GM12892 (cell line): ENCODE measurements around the gene IL17A.

Experiments
- DNase-seq: peaks from one replicate; pipeline ENCODE4 v3.0.0; 2011; ENCODE audit not compliant: insufficient read length
- FAIRE-seq: peaks from 2 replicates; lab custom pipeline; 2011; peaks lifted over from hg19 to GRCh38; lab: Jason Lieb, UNC
- POLR2A ChIP-seq: IDR thresholded peaks from 2 replicates; pipeline ENCODE4 v1.6.1; 2011; ENCODE audit warnings: low read depth, low read length, control low read depth
- POLR2AphosphoS5 ChIP-seq: IDR thresholded peaks from 2 replicates; pipeline ENCODE4 v1.6.1; 2011; ENCODE audit warnings: low read depth, low read length, control low read depth
- TAF1 ChIP-seq: IDR thresholded peaks from 2 replicates; pipeline ENCODE4 v1.6.1; 2011; ENCODE audit warnings: low read depth, mild to moderate bottlenecking, control low read depth, low read length, borderline replicate concordance

IL17A gene

GRCh38 chr6:52201046-52201445 is 14.9 kb downstream of the IL17A start:
- DNase-seq (no peak), FAIRE-seq (no peak)
- TF ChIP-seq TAF1, result no peak
- TF ChIP-seq POLR2A, result no peak
- no peak for TF ChIP-seq POLR2AphosphoS5

GRCh38 chr6:52201493-52201892 is 15.3 kb downstream of the IL17A start:
- no peak for DNase-seq
- TF ChIP-seq TAF1 (no peak), POLR2A (no peak), POLR2AphosphoS5 (no peak)
- no peak for FAIRE-seq

GRCh38 chr6:52207066-52207465 is 20.9 kb downstream of the IL17A start:
- no peak for TF ChIP-seq TAF1
- TF ChIP-seq POLR2AphosphoS5, result no peak
- DNase-seq, result no peak
- no peak for FAIRE-seq

- FAIRE-seq (no peak), DNase-seq (no peak)
- no peak for TF ChIP-seq POLR2AphosphoS5
- no peak for TF ChIP-seq POLR2A
- TF ChIP-seq TAF1, result no peak
Measured at GRCh38 chr6:52208612-52209011, 22.4 kb downstream of the IL17A start.

DNA sequence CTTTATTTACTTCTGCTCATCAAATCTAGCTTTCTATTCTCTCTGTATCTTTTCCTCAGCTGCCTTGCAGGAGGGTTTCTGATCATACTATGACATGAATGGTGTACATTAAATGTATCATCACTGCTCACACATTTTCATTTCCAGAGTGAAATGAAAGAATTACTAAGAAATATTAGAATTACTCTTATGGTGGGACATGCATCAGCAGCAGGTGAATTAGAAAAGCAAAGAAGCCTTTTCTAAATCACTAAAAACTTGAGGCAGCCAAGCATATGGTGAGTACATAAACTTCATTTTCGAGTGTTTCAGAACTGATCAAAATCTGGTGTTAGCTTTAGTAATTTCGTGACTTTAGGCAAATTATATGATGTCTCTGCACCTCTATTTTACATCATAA is 23.6 kb downstream of the IL17A start:
- FAIRE-seq, result no peak
- no peak for DNase-seq
- TF ChIP-seq POLR2A (no peak), POLR2AphosphoS5 (no peak), TAF1 (no peak)

DNA sequence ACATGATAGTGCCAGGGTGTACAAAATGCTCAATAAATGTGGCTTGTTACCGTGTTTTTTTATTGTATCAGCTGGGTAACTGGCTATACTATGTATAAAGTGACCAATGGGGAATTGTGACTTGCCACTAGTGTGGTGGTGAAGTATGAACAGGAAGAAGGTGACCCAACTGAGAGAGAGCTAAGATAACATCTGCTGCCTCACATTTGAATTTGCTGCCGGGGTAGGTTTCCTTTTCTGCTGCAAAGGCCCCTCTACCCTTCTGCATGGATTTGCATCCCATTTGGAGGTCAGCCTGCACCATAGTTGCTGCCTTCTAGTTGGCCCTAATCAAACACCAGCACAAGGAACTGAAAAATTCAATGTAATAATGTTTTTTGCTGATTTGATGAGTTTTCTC is 24.1 kb downstream of the IL17A start:
- TF ChIP-seq POLR2A, result no peak
- no peak for TF ChIP-seq POLR2AphosphoS5
- no peak for TF ChIP-seq TAF1
- FAIRE-seq (peak; percentile 88), DNase-seq (no peak)

GRCh38 chr6:52213127-52213526 is 27.0 kb downstream of the IL17A start:
- FAIRE-seq (no peak), DNase-seq (no peak)
- no peak for TF ChIP-seq TAF1
- no peak for TF ChIP-seq POLR2AphosphoS5
- TF ChIP-seq POLR2A, result no peak

GRCh38 chr6:52215787-52216186 is 29.6 kb downstream of the IL17A start:
- no peak for TF ChIP-seq POLR2A
- no peak for TF ChIP-seq POLR2AphosphoS5
- TF ChIP-seq TAF1, result no peak
- no peak for DNase-seq
- no peak for FAIRE-seq

- DNase-seq, result no peak
- FAIRE-seq, result peak; percentile 14
Measured at GRCh38 chr6:52216932-52217575, 30.9 kb downstream of the IL17A start.

DNA sequence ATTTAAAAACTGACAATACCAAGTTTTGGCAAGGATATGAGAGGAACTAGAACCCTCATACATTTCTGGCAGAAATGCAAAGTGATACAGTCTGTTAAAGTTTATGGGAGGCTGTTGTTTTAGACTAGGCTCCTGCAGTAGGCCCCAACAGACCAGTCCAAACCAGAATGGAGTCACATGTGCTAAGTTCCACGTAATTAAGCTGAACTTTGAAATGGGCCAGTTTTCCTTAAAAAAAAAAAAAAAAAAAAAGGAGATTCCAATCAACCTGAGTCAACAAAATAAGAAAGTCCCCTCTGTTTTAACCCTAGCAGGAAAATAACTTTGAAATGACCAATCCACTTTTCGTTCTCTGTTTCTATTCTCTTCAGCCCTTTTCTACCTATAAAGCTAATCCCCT is 31.6 kb downstream of the IL17A start:
- FAIRE-seq, result no peak
- TF ChIP-seq POLR2A, result no peak
- no peak for TF ChIP-seq POLR2AphosphoS5
- TF ChIP-seq TAF1, result no peak

More at GRCh38 chr6:52216932-52217575, 30.9 kb downstream of the IL17A start:
- TF ChIP-seq POLR2A (no peak), TAF1 (no peak), POLR2AphosphoS5 (no peak)

DNA sequence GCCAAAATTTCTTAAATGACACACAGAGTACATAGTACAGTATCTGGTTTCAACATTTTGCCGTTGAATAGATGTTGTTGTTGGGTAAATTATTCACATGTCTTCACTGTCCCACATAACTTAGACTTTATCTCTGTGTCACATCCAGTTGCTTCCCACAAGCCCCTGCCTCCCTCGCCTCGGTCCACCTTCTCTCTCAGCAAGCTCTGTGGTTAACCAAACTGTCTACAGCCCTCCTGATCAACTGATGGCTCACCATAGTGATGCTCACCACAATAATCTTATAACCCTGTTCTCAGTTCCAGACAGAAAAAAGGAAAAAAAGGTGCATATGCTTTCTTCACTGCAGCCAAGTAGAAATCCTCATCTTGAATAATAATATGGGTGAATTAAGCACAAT is 35.1 kb downstream of the IL17A start:
- FAIRE-seq, result no peak
- DNase-seq, result no peak
- TF ChIP-seq POLR2A (no peak), POLR2AphosphoS5 (no peak), TAF1 (no peak)

More for the DNA sequence above, 31.6 kb downstream of the IL17A start:
- no peak for DNase-seq

GRCh38 chr6:52227495-52227894 is 41.3 kb downstream of the IL17A start:
- peak; percentile 99 for FAIRE-seq
- peak; percentile 67 for DNase-seq

GRCh38 chr6:52230685-52231084 is 44.5 kb downstream of the IL17A start:
- no peak for FAIRE-seq
- no peak for DNase-seq
- no peak for TF ChIP-seq POLR2AphosphoS5
- TF ChIP-seq TAF1, result no peak
- no peak for TF ChIP-seq POLR2A

More at GRCh38 chr6:52227495-52227894, 41.3 kb downstream of the IL17A start:
- TF ChIP-seq POLR2A (no peak), POLR2AphosphoS5 (no peak), TAF1 (no peak)
